ENCODE results near the gene RAB23.

RAB23 gene

DNA sequence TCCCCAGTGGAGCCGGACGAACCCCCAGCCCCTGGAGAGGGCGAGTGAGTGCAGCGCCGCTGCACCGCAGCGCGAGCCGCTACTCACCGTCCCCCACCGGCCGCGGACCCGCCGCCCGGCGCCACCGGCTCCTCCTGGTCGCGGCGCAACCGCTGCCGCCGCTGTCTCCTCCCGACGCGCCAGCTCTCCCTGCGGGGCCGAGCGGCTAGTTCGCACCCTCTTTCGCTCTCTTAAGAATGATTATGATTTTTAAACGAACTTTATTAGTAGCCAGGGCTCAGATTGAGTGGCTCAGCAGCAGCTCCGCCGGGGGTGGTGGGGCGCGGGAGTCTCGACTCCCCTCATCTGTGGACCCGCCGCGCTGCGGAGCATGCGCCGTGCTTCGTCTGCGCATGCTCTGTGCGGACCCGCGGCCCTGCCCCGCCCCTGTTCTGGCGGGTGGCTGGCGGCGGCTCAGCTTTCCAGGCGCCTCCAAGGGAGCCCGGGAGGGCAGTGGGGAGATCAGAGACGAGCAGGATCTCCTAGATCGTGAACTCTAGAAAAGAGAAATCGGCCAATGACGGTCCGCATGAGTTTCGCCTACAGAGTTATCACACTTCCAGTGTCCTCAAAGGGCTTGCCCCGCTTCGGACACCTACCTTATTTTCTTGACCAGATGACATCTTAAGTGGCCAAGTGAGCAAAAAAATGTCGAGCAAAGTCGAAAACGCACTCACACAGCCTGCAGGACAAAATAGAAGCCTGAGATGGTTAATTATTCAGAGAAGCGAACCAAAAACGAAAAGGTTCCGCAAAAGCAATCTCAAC, at the start of gene RAB23:
Gene RAB23, minus strand, starts transcription at position 372 of the 807 bp plus-strand sequence. CDS start 11,927 bp downstream, outside the sequence.
- Histone ChIP-seq H3K9ac (ENCODE audit: low read depth in 1 of 2, low read length in 2 of 2) (peak within 1 kb of the TSS; percentile 82 to 86), H3K36me3 (ENCODE audit: control insufficient read depth in 2 of 2, insufficient read depth in 2 of 2, low read length in 2 of 2) (no peaks in the 10 kb centered on the region), H3K27me3 (ENCODE audit: control insufficient read depth in 2 of 2, insufficient read depth in 2 of 2, low read length in 2 of 2) (no peaks in the 10 kb centered on the region), H3K9me3 (ENCODE audit: control insufficient read depth in 2 of 2, low read length in 2 of 2) (no peaks in the 10 kb centered on the region), H3K4me1 (ENCODE audit: control insufficient read depth in 2 of 2, insufficient read depth in 2 of 2, low read length in 2 of 2) (peaks cover 4 to 8% of the 10 kb centered on the region in 2 donors), H3K27ac (ENCODE audit: low read depth in 2 of 2, low read length in 2 of 2) (peak within 1 kb of the TSS; percentile 77 to 85), H3K4me3 (ENCODE audit: low read length in 2 of 2) (peak within 1 kb of the TSS; percentile 76 to 80)

DNA sequence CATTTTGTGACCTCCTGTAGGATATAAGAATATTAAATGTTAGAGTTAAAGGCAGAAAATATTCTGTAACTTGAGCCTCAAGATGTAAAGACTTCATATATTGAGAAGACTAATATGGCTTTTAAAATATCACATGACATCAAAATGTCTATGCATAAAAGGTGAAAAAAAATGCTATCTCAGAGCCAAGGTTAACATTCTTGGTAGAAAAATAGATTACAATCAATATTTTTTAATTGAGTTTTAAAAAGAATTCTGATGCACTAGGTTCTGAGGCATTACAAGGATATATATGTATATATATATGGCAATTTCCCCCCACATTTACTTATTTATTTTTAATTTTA, 46.2 kb upstream of the RAB23 start:
- no peak overlapping the region for H3K27ac ChIP-seq (ENCODE audit: low read depth in 2 of 2, low read length in 2 of 2)
- no peaks in the 10 kb centered on the region for H3K9me3 ChIP-seq (ENCODE audit: control insufficient read depth in 2 of 2, low read length in 2 of 2)
- no peak overlapping the region for H3K9ac ChIP-seq (ENCODE audit: low read depth in 1 of 2, low read length in 2 of 2)
- no peaks in the 10 kb centered on the region for H3K4me1 ChIP-seq (ENCODE audit: control insufficient read depth in 2 of 2, insufficient read depth in 2 of 2, low read length in 2 of 2)
- H3K27me3 ChIP-seq (ENCODE audit: control insufficient read depth in 2 of 2, insufficient read depth in 2 of 2, low read length in 2 of 2), result no peaks in the 10 kb centered on the region
- H3K4me3 ChIP-seq (ENCODE audit: low read length in 2 of 2), result no peak overlapping the region
- no peaks in the 10 kb centered on the region for H3K36me3 ChIP-seq (ENCODE audit: control insufficient read depth in 2 of 2, insufficient read depth in 2 of 2, low read length in 2 of 2)

DNA sequence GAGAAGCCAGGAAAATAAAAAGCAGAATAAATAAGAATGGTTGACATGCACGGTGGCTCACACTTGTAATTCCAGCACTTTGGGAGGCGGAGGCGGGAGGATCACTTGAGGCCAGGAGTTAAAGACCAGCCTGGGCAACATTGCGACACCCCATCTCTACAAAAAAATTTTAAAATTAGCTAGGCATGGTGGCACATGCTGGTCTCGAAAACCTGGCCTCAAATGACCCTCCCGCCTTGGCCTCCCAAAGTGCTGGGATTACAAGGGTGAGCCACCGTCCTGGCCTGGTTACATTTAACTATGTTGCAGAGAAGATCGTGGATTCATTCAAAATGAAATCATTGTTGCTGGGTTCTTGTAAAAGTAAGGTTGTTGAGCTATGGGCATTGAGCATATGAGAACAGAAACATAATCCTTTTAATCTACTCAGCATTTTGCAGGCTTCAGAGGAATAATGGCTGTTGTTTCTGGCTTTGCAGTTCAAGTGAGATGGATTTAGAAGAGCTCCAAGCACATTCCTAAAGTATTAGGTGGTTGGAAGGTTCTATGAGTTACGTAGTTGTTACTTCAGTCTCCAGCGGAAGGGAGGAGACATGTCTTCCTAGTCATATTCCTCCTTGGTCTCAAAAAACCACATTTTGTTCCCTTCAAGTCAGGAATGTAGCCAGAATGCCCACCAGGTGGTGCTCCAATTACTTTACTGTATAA, 45.6 kb upstream of the RAB23 start:
- H3K4me1 ChIP-seq (ENCODE audit: control insufficient read depth in 2 of 2, insufficient read depth in 2 of 2, low read length in 2 of 2), result no peaks in the 10 kb centered on the region
- peak overlapping the region in 1 of 2 donors; percentile 2 for H3K27ac ChIP-seq (ENCODE audit: low read depth in 2 of 2, low read length in 2 of 2)
- no peak overlapping the region for H3K4me3 ChIP-seq (ENCODE audit: low read length in 2 of 2)
- no peak overlapping the region for H3K9ac ChIP-seq (ENCODE audit: low read depth in 1 of 2, low read length in 2 of 2)
- H3K9me3 ChIP-seq (ENCODE audit: control insufficient read depth in 2 of 2, low read length in 2 of 2), result no peaks in the 10 kb centered on the region
- H3K36me3 ChIP-seq (ENCODE audit: control insufficient read depth in 2 of 2, insufficient read depth in 2 of 2, low read length in 2 of 2), result no peaks in the 10 kb centered on the region
- no peaks in the 10 kb centered on the region for H3K27me3 ChIP-seq (ENCODE audit: control insufficient read depth in 2 of 2, insufficient read depth in 2 of 2, low read length in 2 of 2)

DNA sequence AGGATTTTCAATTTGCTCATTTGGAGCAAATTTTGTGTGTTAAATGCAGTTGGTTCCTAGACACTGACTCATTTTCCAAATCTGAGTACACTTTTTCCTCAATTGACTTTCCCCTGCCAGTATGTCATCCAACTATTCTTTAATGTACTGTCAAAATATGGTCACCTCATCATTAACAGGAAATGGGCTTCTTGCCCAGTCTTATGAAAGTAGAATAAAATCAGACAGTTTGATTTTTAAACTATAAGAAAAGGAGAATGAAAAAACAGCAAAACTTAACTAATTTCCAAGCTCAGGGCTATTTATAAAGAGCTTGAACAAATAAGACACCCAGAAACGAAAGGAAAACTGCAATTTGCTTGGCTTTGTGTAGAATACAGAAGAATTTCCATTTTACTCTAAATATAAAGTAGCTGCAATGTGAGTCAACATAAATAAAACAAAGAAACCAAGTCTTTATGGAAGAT, 43.7 kb upstream of the RAB23 start:
- Histone ChIP-seq H3K27ac (ENCODE audit: low read depth in 2 of 2, low read length in 2 of 2) (peak overlapping the region in 1 of 2 donors; percentile 55), H3K36me3 (ENCODE audit: control insufficient read depth in 2 of 2, insufficient read depth in 2 of 2, low read length in 2 of 2) (no peaks in the 10 kb centered on the region), H3K4me1 (ENCODE audit: control insufficient read depth in 2 of 2, insufficient read depth in 2 of 2, low read length in 2 of 2) (no peaks in the 10 kb centered on the region), H3K9ac (ENCODE audit: low read depth in 1 of 2, low read length in 2 of 2) (no peak overlapping the region), H3K27me3 (ENCODE audit: control insufficient read depth in 2 of 2, insufficient read depth in 2 of 2, low read length in 2 of 2) (no peaks in the 10 kb centered on the region), H3K4me3 (ENCODE audit: low read length in 2 of 2) (no peak overlapping the region), H3K9me3 (ENCODE audit: control insufficient read depth in 2 of 2, low read length in 2 of 2) (no peaks in the 10 kb centered on the region)

DNA sequence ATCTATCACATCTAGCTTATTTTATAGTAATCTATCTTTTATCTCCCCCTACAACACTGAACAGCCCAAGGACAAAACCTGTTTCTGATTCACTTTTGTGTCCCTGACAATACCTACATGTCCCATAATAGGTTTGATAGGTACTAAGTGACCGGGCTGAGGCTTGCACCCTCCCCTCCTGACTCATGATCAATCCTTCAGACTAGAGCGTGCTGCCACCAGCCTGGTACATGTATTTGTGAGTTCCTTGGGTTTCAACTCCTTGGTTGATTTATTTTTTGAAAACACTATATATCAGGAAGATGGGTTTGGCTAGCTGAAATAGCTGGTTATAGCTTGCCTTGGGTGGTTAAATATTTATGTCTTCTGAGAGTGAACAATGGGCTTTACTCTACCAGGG, 41.6 kb upstream of the RAB23 start:
- no peak overlapping the region for H3K4me3 ChIP-seq (ENCODE audit: low read length in 2 of 2)
- H3K9ac ChIP-seq (ENCODE audit: low read depth in 1 of 2, low read length in 2 of 2), result no peak overlapping the region
- no peaks in the 10 kb centered on the region for H3K36me3 ChIP-seq (ENCODE audit: control insufficient read depth in 2 of 2, insufficient read depth in 2 of 2, low read length in 2 of 2)
- H3K9me3 ChIP-seq (ENCODE audit: control insufficient read depth in 2 of 2, low read length in 2 of 2), result no peaks in the 10 kb centered on the region
- H3K4me1 ChIP-seq (ENCODE audit: control insufficient read depth in 2 of 2, insufficient read depth in 2 of 2, low read length in 2 of 2), result no peaks in the 10 kb centered on the region
- peak overlapping the region; percentile 43 to 57 for H3K27ac ChIP-seq (ENCODE audit: low read depth in 2 of 2, low read length in 2 of 2)
- H3K27me3 ChIP-seq (ENCODE audit: control insufficient read depth in 2 of 2, insufficient read depth in 2 of 2, low read length in 2 of 2), result no peaks in the 10 kb centered on the region

DNA sequence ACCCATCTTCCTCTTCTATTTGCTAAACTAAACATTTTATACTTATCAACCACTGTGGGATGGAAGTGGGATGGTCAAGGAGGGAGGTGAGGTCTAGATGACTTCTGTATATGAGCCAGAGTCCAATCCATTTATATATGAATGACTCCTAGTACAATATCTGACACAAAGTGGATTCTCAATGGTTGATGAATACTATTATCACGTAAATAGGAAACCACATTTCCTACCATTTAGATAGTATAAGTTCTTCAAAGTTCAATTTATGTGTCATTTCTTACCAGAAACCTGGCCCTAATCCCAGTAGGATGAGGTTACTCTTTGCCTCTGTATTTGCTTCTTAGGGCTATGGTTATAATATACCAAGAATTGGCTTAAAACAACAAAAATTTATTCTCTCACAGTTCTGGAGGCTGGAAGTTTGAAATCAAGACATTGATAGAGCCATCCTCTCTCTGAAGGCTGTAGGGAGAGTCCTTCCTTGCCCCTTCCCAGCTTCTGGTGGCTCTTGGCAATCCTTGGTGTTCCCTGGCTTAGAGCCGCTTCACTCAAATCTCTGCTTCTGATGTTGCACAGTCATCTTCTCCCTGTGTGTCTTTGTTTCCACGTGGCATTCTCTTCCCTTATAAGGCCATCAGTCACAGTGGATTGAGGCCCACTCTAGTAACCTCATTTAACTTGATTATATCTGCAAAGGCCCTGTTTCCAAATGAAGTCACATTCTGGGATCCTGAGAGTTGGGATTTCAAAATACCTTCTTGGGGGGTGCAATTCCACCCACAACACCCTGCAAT, 41.0 kb upstream of the RAB23 start:
- H3K4me3 ChIP-seq (ENCODE audit: low read length in 2 of 2), result no peak overlapping the region
- no peaks in the 10 kb centered on the region for H3K36me3 ChIP-seq (ENCODE audit: control insufficient read depth in 2 of 2, insufficient read depth in 2 of 2, low read length in 2 of 2)
- peak overlapping the region; percentile 56 to 73 for H3K27ac ChIP-seq (ENCODE audit: low read depth in 2 of 2, low read length in 2 of 2)
- no peaks in the 10 kb centered on the region for H3K9me3 ChIP-seq (ENCODE audit: control insufficient read depth in 2 of 2, low read length in 2 of 2)
- no peaks in the 10 kb centered on the region for H3K27me3 ChIP-seq (ENCODE audit: control insufficient read depth in 2 of 2, insufficient read depth in 2 of 2, low read length in 2 of 2)
- no peak overlapping the region for H3K9ac ChIP-seq (ENCODE audit: low read depth in 1 of 2, low read length in 2 of 2)
- no peaks in the 10 kb centered on the region for H3K4me1 ChIP-seq (ENCODE audit: control insufficient read depth in 2 of 2, insufficient read depth in 2 of 2, low read length in 2 of 2)

DNA sequence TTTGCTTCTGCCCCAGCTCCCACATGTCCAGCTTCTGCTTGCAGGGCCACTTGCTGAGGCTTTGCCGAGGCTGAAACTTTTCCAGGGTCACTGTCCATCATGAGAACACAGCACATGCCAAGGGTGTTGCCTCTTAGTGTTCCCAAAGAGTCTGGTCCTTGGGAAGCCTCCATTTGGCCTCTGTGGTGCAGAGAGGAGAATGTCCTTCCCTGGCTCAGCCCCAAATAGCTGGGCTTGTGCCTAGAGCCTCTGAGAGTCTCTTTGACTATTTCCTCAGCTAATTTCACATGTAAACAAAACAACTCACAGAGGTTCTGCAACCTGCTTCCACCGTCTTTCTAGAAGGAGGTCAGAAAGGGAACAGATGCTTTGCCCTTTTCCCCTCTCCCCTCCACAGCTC, 40.4 kb upstream of the RAB23 start:
- Histone ChIP-seq H3K4me3 (ENCODE audit: low read length in 2 of 2) (no peak overlapping the region), H3K4me1 (ENCODE audit: control insufficient read depth in 2 of 2, insufficient read depth in 2 of 2, low read length in 2 of 2) (no peaks in the 10 kb centered on the region), H3K27me3 (ENCODE audit: control insufficient read depth in 2 of 2, insufficient read depth in 2 of 2, low read length in 2 of 2) (no peaks in the 10 kb centered on the region), H3K9ac (ENCODE audit: low read depth in 1 of 2, low read length in 2 of 2) (no peak overlapping the region), H3K27ac (ENCODE audit: low read depth in 2 of 2, low read length in 2 of 2) (peak overlapping the region; percentile 56 to 73), H3K36me3 (ENCODE audit: control insufficient read depth in 2 of 2, insufficient read depth in 2 of 2, low read length in 2 of 2) (no peaks in the 10 kb centered on the region), H3K9me3 (ENCODE audit: control insufficient read depth in 2 of 2, low read length in 2 of 2) (no peaks in the 10 kb centered on the region)

DNA sequence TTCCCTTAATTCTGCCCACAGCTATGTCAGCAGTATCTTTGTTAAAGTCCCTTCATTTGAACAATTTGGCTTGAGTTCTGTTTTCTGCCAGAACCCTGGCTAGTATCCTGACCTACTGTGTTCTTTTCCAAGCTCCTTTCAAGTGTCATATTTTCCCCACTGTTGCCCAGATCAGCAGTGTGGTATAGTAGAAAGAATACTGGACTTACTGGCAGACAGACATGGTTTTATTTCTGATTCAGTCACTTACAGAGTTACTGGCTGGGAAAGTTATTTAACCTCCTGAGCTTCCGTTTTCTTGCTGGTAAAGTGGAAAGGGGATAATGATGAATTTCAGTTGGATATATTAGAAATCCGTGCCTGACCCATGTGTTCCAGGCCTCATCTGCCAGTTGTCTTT, 39.8 kb upstream of the RAB23 start:
- no peaks in the 10 kb centered on the region for H3K36me3 ChIP-seq (ENCODE audit: control insufficient read depth in 2 of 2, insufficient read depth in 2 of 2, low read length in 2 of 2)
- H3K9me3 ChIP-seq (ENCODE audit: control insufficient read depth in 2 of 2, low read length in 2 of 2), result no peaks in the 10 kb centered on the region
- H3K4me3 ChIP-seq (ENCODE audit: low read length in 2 of 2), result no peak overlapping the region
- no peak overlapping the region for H3K9ac ChIP-seq (ENCODE audit: low read depth in 1 of 2, low read length in 2 of 2)
- H3K27me3 ChIP-seq (ENCODE audit: control insufficient read depth in 2 of 2, insufficient read depth in 2 of 2, low read length in 2 of 2), result no peaks in the 10 kb centered on the region
- H3K27ac ChIP-seq (ENCODE audit: low read depth in 2 of 2, low read length in 2 of 2), result peak overlapping the region; percentile 64 to 73
- H3K4me1 ChIP-seq (ENCODE audit: control insufficient read depth in 2 of 2, insufficient read depth in 2 of 2, low read length in 2 of 2), result no peaks in the 10 kb centered on the region

DNA sequence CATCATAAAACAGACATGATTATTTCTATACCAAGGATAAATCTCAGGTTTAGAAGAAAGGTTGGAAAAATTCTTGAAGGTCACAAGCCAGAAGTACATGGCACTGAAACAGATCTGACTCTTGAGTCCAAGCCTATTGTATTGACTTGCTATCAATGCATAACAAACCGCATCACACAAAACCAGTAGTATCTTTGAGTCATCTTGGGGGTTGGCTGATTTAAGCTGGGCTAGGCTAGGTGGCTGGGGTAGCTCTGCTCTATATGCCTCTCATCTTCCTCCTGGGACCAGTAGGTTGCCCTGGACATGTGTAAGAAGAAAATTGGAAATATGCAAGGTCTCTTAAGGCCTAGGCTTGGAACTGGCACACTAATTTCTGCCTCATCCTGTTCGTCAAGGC, 37.0 kb upstream of the RAB23 start:
- H3K27me3 ChIP-seq (ENCODE audit: control insufficient read depth in 2 of 2, insufficient read depth in 2 of 2, low read length in 2 of 2), result no peaks in the 10 kb centered on the region
- no peak overlapping the region for H3K4me3 ChIP-seq (ENCODE audit: low read length in 2 of 2)
- H3K4me1 ChIP-seq (ENCODE audit: control insufficient read depth in 2 of 2, insufficient read depth in 2 of 2, low read length in 2 of 2), result no peaks in the 10 kb centered on the region
- no peaks in the 10 kb centered on the region for H3K9me3 ChIP-seq (ENCODE audit: control insufficient read depth in 2 of 2, low read length in 2 of 2)
- no peak overlapping the region for H3K9ac ChIP-seq (ENCODE audit: low read depth in 1 of 2, low read length in 2 of 2)
- peak overlapping the region in 1 of 2 donors; percentile 58 for H3K27ac ChIP-seq (ENCODE audit: low read depth in 2 of 2, low read length in 2 of 2)
- H3K36me3 ChIP-seq (ENCODE audit: control insufficient read depth in 2 of 2, insufficient read depth in 2 of 2, low read length in 2 of 2), result no peaks in the 10 kb centered on the region
